ENCODE measurements around the gene BFSP2.
A peak's percentile ranks its signal among the peaks of the same experiment; 100 is the strongest.

BFSP2 gene

DNA sequence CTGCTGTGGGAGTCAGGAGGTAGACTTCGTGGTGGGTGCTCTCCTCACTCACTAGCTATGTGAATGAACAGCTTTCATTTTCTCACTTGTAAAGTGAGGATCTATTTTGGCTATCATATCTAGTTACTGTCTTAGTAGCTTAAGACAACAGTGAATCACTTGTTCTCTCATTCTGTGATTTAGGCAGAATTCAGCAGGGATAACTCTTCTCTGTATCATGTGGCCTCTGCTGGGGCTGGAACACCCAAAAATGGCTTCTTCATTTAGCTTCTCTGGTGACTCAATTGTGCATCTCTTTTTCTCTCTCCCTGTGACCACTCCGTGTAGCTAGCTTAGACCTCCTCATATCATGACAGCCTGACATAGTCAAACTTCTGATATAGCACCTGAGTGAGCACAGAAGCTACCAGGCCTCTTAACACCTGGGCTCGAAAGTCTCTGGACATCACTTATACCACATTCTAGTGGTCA lies 68.4 kb downstream of the BFSP2 start:
- Histone ChIP-seq H2AFZ (ENCODE audit: low read length) (peak overlapping the region; percentile 21; the same call in 1 of the 2 replicates), H3K9me3 (replicated peaks; ENCODE audit: insufficient read depth, low read length) (no peaks in the 10 kb centered on the region), H3F3A (ENCODE audit: insufficient read depth, low read length) (peaks cover 52% of the 10 kb centered on the region), H4K20me1 (ENCODE audit: insufficient read depth, low read length) (no peaks in the 10 kb centered on the region), H3K9me2 (replicated peaks; ENCODE audit: insufficient read depth, low read length) (no peaks in the 10 kb centered on the region), H3K27me3 (replicated peaks; ENCODE audit: insufficient read depth, low read length) (no peaks in the 10 kb centered on the region), H3K4me2 (ENCODE audit: low read depth, low read length) (peak overlapping the region; percentile 46), H3K36me3 (replicated peaks; ENCODE audit: insufficient read depth, low read length) (no peaks in the 10 kb centered on the region), H3K27ac (ENCODE audit: low read length) (peak overlapping the region; percentile 77), H3K79me2 (ENCODE audit: low read length) (peaks cover 6% of the 10 kb centered on the region; the same call in 1 of the 2 replicates), H3K4me3 (ENCODE audit: low read length) (no peak overlapping the region), H3K9ac (ENCODE audit: low read length) (peak overlapping the region; percentile 29), H3K4me1 (ENCODE audit: low read length) (peaks cover 61% of the 10 kb centered on the region)
- no peak for TF ChIP-seq EZH2phosphoT487 (IDR thresholded peaks at IDR 0.05; ENCODE audit: low read length)
- no peak for TF ChIP-seq EZH2 (optimal IDR thresholded peaks at IDR 0.05; ENCODE audit: low read depth, low read length)
- TF ChIP-seq, protein P1, sequence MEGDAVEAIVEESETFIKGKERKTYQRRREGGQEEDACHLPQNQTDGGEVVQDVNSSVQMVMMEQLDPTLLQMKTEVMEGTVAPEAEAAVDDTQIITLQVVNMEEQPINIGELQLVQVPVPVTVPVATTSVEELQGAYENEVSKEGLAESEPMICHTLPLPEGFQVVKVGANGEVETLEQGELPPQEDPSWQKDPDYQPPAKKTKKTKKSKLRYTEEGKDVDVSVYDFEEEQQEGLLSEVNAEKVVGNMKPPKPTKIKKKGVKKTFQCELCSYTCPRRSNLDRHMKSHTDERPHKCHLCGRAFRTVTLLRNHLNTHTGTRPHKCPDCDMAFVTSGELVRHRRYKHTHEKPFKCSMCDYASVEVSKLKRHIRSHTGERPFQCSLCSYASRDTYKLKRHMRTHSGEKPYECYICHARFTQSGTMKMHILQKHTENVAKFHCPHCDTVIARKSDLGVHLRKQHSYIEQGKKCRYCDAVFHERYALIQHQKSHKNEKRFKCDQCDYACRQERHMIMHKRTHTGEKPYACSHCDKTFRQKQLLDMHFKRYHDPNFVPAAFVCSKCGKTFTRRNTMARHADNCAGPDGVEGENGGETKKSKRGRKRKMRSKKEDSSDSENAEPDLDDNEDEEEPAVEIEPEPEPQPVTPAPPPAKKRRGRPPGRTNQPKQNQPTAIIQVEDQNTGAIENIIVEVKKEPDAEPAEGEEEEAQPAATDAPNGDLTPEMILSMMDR (IDR thresholded peaks at IDR 0.05; ENCODE audit: low read length), result no peak
- DNase-seq, result peak; percentile 50

DNA sequence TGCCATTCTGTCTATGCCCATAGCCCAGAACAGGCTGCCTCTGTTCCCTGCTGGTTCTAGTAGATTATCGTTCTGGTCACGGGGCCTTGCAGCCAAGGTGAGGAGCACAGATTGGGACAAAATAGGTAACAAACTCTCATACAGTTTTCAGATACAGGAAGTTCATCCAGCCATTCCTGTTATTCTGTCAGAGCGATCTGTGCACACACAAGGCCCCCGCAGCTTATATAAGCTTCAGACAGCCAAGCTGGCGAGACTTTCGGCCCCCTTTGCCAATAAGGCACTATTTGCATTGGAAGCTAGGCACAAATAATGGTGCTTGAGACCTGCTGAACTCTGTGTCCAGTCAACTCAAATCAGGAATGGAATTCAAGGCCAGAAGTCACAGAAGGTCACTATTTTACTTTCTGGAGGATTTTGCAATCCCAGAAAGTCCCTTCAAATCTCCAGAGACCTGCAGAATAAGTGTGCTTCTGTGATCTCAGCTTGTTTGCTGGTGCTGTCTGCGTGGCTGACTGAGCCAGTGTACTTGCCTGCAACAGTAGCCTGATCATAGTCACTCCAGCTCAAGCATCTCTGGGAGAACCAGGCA lies 69.4 kb downstream of the BFSP2 start:
- Histone ChIP-seq H3K27ac (ENCODE audit: low read length) (peak overlapping the region; percentile 77; the same call in 1 of the 2 replicates), H3K9me2 (replicated peaks; ENCODE audit: insufficient read depth, low read length) (no peaks in the 10 kb centered on the region), H2AFZ (ENCODE audit: low read length) (no peak overlapping the region), H4K20me1 (ENCODE audit: insufficient read depth, low read length) (no peaks in the 10 kb centered on the region), H3K4me2 (ENCODE audit: low read depth, low read length) (no peak overlapping the region), H3K36me3 (replicated peaks; ENCODE audit: insufficient read depth, low read length) (no peaks in the 10 kb centered on the region), H3K79me2 (ENCODE audit: low read length) (peaks cover 10% of the 10 kb centered on the region; the same call in 1 of the 2 replicates), H3K27me3 (replicated peaks; ENCODE audit: insufficient read depth, low read length) (no peaks in the 10 kb centered on the region), H3K4me3 (ENCODE audit: low read length) (no peak overlapping the region), H3K4me1 (ENCODE audit: low read length) (peaks cover 58% of the 10 kb centered on the region), H3F3A (ENCODE audit: insufficient read depth, low read length) (peaks cover 49% of the 10 kb centered on the region), H3K9me3 (replicated peaks; ENCODE audit: insufficient read depth, low read length) (no peaks in the 10 kb centered on the region), H3K9ac (ENCODE audit: low read length) (no peak overlapping the region)
- TF ChIP-seq, protein P1 (IDR thresholded peaks at IDR 0.05; ENCODE audit: low read length), result no peak
- TF ChIP-seq EZH2 (optimal IDR thresholded peaks at IDR 0.05; ENCODE audit: low read depth, low read length) (no peak), EZH2phosphoT487 (IDR thresholded peaks at IDR 0.05; ENCODE audit: low read length) (no peak)
- no peak for DNase-seq

DNA sequence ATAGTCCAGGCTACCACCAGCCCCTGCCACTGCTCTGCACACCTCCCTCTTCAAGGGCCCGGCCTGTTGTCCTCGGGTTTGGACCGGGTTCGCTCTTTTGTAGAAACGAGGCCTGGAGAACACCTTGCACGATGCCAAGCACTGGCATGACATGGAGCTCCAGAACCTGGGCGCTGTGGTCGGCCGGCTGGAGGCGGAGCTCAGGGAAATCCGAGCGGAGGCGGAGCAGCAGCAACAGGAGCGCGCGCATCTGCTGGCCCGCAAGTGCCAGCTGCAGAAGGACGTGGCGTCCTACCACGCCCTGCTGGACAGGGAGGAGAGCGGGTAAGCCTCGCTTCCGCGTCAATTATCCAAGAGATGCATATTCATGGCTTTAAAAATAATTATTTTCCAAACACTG lies 72.4 kb downstream of the BFSP2 start:
- Histone ChIP-seq H3K36me3 (replicated peaks; ENCODE audit: insufficient read depth, low read length) (no peaks in the 10 kb centered on the region), H4K20me1 (ENCODE audit: insufficient read depth, low read length) (no peaks in the 10 kb centered on the region), H3K79me2 (ENCODE audit: low read length) (peaks cover 17% of the 10 kb centered on the region; the same call in 1 of the 2 replicates), H3F3A (ENCODE audit: insufficient read depth, low read length) (peaks cover 57% of the 10 kb centered on the region), H3K27me3 (replicated peaks; ENCODE audit: insufficient read depth, low read length) (no peaks in the 10 kb centered on the region), H3K9ac (ENCODE audit: low read length) (no peak overlapping the region), H3K27ac (ENCODE audit: low read length) (no peak overlapping the region), H2AFZ (ENCODE audit: low read length) (no peak overlapping the region), H3K4me3 (ENCODE audit: low read length) (no peak overlapping the region), H3K9me3 (replicated peaks; ENCODE audit: insufficient read depth, low read length) (no peaks in the 10 kb centered on the region), H3K9me2 (replicated peaks; ENCODE audit: insufficient read depth, low read length) (no peaks in the 10 kb centered on the region), H3K4me2 (ENCODE audit: low read depth, low read length) (no peak overlapping the region), H3K4me1 (ENCODE audit: low read length) (peaks cover 64% of the 10 kb centered on the region)
- no peak for TF ChIP-seq EZH2phosphoT487 (IDR thresholded peaks at IDR 0.05; ENCODE audit: low read length)
- TF ChIP-seq, protein P1 (IDR thresholded peaks at IDR 0.05; ENCODE audit: low read length), result no peak
- no peak for TF ChIP-seq EZH2 (optimal IDR thresholded peaks at IDR 0.05; ENCODE audit: low read depth, low read length)
- DNase-seq, result no peak

Data from MM.1S (cell line).